ENCODE measurements around the gene SH2D7.

Gene SH2D7

DNA sequence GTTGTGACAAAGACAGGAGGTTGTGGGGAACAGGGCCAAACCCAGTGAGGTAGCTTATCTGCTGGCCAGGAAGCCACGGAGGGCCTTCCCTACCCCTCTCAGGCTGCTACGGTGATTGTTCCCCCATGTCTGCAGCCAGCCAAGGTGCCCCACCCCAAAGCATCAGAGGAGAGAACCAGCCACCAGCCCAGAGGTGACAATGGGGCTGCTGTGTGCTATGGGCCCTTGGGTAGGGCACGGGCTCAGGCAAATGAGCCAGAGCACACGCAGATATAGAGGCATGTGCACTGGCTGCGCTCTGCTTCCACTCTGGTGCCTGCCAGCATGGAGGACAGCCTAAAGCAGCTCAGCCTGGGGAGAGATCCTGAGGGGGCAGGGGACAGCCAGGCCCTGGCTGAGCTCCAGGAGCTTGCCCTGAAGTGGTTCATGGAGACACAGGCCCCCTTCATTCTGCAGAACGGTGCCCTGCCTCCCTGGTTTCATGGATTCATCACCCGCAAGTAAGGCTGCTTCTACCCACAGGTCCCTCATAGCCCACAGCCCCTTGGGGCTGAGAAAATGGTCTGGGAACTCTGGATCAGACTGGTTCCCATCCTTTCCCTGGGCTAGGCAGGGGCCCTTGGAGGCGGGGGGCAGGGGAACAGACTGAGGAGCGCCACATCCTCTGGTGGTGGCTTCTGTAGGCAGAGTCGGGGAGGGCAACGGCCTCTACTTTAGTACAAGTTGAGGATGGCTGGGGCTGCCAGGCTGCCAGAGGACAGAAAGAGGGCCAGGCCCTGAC lies at the start of gene SH2D7:
SH2D7 (plus strand) TSS at position 301 of the 781 bp plus-strand sequence; CDS start at position 325, 24 bp downstream.
- no peak for DNase-seq

DNA sequence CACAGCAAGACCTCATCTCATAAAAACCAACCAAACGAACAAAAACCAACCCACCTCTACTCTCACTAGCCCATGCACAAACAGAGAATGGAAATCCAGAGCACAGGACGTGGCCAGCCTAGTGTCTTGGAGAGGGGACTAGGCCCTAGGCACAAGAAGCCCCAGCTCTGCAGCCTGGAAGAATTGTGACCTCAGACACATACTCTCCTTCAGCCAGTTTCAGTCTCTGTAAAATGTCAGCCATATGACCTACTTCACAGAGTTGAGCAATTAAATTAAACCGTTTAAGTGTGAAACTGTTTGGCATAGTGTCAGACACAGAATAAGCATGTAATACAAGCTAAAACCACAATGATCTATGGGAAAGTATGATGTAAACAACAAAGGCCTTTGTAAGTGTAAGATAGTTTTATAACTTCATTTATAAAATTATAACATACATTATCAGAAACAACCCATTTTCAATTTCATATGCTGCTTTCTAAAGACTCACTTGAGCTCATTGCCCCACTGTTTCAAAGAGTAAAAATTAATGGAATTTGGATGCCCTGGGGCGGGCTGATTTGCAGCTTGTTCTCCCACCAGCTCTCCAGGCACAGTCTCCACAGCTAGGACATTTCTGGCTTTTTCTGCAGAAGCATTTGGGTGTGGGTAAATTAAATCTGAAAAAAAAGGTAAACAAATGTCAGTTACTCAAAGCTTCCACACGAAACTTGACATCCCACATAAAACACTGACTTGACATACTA lies 47.8 kb upstream of the SH2D7 start:
- no peak for DNase-seq

DNA sequence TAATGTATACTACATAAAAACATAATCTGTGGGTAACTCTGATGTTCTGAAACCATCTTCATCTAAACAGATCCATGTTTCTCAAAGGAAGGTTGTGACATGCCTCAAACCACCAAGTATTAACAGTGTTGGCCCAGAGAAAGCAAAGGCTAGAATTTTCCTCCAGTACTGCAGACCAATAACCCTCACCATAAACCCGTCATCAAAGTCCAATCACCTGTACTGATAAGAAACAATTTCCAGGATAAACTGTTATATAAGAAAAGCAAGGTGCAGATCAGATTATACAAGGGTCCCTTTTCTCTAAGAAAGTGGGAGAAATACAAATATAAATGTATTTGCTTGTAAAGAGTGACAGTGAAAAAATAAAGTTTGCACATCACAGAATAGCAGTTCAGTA lies 47.2 kb upstream of the SH2D7 start:
- no peak for DNase-seq

DNA sequence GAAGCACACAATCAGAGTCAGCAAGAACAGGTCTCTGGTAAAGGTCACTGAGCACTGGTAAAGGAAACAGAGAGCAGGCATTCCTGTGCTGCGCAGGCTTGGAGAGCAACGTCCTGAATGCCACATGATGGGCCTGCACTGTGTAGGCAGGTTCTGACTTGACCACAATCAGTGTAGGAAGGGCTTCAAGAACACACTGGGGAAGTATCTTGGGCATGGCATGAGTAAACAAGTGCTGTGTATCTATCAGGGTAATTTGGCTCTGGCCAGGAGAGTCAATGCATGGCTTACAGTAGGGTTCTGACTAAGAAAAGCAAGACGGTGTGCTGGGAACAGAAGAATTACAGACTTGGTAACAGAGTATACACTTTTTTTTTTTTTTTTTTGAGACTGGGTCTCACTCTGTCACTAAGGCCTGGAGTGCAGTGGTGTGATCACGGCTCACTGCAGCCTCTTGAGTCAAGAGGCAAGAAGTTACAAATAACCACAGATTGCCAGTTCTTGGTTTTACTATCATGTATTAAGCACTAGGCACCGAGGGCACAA lies 45.5 kb upstream of the SH2D7 start:
- no peak for DNase-seq

DNA sequence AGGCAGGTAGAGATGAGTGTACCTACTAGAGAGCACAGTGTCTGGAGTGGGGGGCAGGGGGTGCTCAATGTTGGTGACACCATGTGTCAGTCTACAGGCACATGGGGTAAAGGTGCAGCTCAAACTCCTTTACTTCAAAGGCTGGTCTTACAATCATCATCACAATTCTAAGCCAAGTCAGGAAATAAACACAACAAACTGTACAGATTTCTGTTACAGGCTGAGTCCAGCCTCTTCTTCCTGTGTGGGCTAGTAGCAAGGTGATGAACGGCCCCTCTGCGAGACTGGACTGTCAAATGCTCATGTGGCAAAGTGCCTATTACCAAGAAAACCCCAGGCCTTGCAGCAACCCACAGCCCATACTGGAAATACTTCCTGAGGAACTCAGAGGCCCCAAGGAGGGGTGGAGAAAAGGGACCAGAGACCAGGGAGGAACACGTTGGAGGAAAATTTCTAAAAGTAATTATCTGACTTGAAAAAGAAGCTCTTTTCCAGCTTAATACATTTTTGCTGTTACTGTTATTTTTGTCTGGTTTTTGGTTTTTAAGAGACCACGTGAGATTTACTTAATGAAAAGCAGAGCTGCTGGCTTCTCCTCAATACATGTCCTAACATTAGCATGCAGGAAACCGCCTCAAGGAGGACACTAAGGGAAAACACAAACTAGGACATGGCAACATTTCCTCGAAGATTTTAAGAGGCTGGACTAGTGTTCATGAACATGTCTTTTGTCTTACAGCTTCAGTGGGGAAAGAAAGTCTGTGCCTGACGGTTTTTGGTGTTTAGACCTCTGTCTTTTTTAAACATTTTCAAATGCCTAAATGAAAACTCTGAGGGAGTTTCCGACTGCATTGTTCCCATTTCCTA lies 44.4 kb upstream of the SH2D7 start:
- no peak for DNase-seq

DNA sequence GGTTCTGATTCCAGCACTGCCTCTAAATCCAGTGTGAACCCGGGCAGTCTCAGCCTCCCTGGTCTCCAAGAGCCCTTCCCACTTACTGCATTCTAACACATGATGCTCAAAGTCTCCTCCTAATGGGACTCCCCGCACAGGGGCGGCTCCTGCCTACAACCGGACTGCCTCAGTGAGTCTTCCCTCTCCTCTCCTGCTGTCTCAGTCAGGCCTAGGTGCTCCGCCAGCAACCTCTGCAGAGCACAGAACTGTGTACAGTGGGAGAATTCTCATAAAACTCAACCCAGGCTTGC lies 43.8 kb upstream of the SH2D7 start:
- no peak for DNase-seq

DNA sequence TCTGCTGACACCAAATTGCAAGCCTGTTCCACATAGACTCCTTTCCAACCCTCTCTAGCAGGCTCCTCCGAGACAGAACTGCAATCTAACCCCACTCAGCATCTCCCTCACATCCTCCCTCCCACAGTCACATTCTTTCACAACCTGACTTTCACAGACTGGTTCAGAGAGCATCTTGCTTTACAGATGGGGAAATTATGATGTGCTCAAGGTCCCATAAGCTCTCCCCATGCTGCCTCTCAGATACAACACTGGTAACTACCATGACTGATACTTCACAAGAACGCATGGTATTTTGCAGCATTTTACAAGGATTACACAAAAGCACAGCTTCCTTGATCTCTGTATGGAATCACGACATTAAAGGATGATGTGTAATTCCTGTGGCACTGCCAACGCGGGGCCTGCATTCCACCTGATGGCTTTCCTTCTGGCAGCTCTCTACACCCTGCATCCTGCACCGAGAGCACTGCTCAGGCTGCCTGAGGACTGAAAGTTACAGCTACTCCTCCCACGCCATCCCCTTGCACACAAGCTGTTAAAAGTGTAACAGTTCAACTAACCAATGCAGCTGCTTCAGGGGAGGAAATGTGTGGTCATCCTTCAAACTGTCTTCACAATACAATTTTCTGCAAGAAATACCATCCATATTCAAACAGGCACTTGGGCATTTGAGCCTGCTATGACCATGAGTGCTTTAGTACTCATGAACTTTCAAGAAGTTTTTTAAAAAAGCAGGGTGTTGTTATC lies 42.5 kb upstream of the SH2D7 start:
- DNase-seq: no peak

DNA sequence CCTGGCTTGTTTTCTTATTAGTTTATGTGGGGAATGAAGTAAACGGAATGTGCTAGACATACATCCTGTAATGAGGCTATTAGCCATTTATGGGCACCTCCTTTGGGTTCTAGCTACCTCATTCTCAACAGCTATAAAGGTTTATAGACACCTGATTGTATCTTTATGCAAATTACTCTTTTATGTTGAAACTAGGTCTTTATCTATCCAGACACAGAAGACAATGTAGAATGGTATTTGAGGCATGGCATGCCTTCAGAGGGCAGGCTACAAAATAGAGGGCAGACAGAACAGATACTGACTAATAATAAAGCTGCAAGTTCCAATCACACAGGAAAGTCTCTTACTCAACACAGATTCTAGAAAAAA lies 41.9 kb upstream of the SH2D7 start:
- no peak for DNase-seq

DNA sequence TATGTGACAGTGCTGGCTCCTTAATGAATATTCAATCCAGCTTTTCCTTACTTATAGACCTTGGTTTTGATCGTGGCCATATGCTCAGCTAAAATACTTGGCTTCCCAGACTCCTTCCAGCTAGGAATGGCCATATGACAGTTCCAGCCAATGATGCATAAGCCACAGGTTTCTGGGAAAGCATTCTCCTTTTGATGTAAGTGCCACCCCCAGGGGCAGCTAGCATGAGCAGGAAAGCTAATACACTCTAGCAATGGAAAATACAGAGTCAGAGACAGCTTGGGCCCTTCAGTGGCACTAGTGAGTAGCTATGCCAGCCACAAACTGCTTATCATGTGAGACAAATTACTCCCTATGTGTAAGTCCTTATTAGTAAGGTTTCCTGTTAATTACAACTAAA lies 41.5 kb upstream of the SH2D7 start:
- no peak for DNase-seq

DNA sequence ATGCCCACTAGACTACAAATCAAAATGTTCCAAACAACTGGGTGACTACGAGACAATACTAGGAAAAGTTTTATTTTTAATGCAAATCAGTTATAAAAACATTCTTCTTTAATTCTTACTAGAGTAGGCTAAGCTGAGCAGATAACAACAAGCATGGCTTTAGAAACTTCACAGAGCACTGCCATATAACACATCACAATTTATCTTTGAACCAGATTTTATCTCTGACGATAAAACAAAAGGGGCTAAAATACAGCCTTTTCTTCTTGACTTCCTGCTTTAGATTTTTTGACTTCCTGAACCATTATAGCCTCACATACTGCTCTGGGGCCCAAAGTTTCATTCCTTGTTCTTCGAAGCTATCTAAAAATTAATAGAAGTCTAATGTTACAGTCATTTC lies 40.8 kb upstream of the SH2D7 start:
- no peak for DNase-seq

DNA sequence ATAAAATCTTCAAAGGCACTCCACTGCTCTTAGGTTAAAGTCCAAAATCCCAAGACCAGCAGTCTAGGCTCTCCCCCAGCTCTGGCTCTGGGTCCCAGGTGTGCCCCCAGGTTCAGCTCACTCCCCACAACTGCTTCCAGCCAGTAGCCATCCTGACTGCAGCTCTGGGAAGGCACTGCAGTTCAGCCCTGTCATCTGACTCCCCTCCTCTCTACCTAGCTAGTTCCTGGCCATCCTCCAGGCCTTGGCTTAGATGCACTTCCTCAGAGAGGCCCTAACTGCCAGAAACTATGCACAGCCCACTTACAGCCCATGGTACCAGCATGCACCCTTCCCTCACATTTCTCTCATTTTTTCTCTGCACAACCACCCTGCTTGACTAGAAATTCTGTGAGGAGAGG lies 40.4 kb upstream of the SH2D7 start:
- DNase-seq: no peak

DNA sequence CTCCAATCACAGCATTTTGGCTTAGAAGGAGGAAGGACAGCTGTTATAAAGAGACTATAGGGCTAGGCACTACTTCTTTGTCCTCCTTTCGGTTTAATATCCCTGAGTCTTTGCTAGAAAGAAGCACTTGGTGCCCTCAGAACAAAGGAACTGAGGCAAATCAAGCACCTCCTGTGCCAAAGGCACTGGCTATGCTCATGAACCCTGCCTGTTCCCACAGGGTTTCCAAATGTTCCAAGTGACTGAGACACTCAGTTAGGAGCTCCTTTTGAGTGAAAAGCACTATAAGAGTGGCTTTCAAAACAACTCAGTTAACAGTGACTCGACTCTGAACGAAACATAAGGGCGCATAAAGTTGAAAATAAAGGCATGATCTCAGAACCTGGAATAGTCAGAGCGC lies 39.8 kb upstream of the SH2D7 start:
- no peak for DNase-seq

DNA sequence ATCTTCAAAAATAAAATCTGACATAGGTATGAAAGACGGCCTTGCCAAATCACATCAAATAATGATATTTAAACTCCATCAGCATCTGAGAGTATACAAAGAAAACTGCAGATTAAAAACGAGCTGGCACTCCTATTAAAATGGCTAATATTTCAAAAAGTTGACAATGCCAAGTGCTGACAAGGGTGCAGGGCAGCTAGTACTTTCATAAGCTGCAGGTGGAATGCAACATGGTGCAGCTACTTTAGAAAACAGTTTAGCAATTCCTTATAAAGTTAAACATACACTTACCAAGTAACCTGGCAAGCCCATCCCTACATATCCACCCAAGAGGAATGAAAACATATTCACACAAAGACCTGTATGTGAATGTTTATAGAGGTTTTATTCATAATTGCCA lies 37.8 kb upstream of the SH2D7 start:
- DNase-seq: no peak

DNA sequence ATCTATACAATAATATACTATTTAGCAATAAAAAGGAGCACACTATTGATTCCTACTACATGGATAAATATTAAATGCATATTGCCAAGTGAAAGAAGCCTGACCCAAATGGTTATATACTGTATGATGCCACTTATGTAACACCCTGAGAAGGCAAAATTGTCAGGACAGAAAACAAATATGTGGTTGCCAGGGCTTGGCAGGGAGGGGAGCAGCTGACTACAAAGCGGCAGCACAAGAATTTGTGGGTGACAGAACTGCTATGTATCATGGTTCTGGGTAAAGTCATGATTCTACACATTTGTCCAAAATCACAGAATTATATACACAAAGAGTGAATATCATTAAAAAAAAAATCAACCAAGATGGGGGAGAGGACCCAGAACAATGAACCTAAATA lies 37.4 kb upstream of the SH2D7 start:
- no peak for DNase-seq

DNA sequence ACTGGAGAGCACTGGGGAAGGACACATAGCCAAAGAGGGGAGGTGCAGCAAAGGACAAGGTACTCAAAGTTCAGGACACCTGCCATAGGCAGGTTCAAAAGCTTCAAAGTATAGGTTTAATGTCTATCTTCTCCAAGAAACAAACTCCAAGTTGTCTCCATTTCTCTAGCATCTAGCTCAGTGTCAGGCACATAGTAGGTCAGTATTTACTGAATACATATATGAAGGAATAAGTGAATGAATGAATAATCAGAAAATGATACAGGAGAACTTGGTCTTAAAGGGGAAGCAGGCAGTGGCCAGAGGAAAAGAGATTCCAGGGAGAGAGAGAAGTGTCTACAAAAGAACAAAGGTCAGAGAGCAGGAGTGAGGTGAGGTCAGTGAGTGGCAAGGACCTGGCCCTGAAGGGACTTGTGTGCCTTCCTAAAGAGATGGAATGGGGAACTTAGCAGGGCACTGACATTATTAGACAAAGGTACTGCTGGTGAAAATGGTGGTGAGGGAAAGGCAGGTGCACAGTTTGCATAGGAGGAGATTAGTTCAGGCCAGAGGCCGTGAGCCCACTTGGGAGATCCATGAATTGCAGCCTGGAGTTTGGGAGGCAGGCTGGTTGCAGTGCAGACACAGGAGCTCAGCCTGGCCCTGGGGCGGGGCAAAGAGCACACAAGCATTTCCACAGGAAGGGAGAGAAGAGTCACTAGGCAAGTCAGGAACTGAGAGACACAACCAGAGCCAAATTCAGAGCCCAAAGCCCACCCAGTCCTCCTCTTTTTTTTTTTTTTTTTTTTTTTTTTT lies 36.2 kb upstream of the SH2D7 start:
- DNase-seq: no peak

DNA sequence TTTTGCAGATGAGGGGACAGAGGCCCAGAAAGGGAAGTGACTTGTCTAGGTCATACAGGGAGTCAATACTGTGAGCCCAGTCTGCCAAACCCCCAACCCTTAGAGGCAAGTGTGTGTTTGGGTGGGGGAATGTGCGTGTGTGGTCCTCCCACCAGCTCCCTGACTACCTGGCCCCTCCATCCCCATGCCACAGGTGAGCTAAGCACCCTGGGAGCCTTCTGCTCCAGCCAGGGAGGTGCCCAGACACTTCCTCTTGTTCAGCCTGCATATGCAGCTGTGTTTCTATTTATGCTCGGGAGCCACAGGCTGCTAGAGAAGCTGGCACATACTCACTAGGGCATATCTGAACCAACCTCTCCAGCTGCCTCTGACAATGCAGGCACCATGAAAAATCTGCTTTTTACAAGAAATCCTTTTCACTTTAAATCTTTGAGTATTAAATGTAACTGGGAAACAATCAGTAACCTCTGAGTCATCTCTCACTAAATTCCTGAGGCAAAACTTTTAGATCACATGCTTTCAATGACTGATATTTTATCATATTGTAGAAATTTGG lies 35.6 kb upstream of the SH2D7 start:
- DNase-seq: no peak

DNA sequence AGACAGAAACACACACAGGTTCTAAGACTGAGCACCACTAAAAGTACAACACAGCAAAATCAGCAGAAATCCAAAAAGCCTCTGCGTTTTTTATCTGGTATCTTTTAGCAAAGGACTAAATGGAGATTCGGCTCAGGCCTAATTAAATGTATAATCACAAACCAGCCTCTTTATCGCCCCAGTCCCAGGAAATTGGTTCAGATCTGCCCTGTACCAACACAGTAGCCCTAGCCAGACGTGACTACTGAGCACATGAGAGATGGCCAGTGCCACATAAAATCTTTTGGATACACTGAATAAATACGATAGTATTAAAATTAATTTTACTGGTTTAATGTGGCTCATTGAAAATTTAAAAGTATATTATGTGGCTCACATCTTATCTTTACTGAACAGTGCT lies 34.6 kb upstream of the SH2D7 start:
- DNase-seq: no peak

DNA sequence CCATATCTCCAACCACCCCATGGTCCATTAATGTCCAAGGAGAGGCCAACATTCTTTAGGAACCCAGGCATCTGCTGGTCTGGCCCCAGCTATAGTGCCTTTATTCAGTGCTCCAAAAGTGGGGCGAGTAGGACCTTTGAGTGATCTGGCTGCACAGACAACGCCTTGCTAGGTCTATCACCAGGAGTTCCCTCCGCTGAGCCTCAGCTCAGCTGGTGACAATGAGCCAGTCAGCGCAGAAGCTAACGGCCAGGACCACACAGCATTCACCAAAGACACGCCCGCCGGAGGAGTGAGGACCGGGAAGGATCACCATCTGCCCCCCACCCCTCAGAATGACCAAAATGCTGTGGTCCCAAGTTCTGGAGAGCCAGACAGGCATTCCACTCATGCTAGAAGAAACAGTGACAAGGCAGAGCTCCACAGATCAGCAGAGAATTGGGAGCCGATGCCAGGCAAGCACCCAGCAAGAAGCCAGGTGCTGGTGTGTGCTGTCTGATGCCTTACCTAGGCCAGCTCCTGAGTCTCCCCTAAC lies 33.9 kb upstream of the SH2D7 start:
- DNase-seq: no peak

DNA sequence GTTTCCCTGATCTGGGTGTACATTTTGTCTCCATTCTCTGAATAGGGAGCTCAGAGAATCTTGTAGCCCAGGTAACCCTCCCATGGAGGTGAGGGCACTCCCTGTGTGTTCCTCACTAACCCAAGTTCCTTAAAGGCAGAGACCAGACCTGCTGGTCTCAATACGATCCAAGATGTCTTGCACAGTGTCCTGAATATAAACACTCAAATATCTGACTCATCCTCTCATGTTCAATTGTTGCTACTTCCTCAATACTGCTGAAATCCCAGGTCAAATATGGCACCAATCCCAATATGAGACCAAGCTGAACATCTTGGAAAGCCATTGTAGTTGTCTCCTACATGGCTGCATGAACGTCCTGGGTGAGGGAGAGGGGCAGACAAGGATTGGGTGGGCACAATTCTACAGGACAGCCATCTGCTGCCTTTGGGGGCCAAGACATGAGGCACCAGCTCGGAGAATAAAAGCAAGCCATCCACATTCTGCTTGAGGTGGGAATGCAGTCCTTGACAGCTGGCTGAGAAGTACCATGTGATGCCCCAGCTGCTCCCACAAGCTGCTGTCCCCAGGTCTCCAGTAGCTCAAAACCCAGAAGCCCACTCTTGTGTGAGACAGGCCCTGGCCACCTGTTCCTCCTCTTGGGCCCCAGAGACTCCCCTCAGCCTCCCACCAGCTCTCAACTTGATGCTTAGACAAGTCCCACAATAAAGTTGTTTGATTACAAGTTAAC lies 33.1 kb upstream of the SH2D7 start:
- no peak for DNase-seq

DNA sequence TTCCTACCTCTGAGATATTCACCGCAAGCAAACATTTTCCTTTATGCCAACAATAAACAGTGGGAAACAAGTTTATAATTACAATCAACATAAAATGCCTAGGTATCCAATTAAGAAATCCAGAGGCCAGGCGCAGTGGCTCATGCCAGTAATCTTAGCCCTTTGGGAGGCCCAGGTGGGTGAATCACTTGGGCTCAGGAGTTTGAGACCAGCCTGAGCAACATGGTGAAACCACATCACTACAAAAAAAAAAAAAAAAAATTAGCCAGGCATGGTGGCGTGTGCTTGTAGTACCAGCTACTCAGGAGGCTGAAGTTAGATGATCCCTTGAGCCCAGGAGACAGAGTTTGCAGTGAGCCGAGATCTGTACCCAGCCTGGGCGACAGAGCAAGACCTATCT lies 32.1 kb upstream of the SH2D7 start:
- no peak for DNase-seq

DNA sequence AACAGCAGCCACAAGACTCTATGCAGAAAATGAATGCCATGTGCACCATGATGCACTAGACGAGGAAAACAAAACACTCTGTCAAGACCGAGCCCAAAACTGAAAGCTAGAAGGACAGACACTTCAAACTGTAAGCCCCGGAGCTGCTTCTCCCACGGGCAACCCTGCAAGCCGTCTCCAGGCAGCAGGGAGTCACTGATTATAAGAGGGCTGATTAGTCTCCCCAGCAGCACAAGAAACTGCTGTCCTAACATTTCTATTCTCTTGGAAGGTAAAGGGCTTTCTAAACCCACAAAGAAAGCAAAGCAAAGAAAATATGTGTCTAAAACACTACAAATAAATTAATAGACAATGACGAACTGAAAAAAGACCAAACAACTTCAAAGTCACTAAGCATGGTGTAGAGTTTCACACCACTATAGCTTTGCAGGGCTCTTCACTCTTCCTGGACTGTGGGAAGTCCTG lies 30.4 kb upstream of the SH2D7 start:
- no peak for DNase-seq

All from NCI-H2107 (cell line).